ENCODE results near the gene FHL2.

DNA sequence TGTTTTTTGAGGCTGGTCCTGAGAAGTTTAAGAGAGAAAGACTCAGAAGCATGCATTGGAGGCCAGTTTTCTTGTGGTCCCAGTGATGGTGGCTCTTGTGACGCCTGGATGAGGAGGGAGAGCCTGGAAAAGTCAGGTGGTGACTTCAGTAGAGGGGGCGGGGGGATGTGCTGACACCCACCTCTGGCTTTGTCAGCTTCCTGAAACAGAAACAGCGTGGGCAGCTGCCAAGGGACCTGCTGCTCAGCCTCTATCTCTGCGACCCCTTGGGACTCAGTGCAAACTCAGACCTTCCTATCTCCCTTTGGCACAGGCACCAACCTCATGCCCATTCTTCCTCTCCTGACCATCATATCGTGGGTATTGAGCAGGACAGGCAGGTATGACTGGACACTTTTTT is 75.7 kb downstream of the FHL2 start:
- TF ChIP-seq, protein P1, sequence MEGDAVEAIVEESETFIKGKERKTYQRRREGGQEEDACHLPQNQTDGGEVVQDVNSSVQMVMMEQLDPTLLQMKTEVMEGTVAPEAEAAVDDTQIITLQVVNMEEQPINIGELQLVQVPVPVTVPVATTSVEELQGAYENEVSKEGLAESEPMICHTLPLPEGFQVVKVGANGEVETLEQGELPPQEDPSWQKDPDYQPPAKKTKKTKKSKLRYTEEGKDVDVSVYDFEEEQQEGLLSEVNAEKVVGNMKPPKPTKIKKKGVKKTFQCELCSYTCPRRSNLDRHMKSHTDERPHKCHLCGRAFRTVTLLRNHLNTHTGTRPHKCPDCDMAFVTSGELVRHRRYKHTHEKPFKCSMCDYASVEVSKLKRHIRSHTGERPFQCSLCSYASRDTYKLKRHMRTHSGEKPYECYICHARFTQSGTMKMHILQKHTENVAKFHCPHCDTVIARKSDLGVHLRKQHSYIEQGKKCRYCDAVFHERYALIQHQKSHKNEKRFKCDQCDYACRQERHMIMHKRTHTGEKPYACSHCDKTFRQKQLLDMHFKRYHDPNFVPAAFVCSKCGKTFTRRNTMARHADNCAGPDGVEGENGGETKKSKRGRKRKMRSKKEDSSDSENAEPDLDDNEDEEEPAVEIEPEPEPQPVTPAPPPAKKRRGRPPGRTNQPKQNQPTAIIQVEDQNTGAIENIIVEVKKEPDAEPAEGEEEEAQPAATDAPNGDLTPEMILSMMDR (IDR thresholded peaks at IDR 0.05), result no peak
- no peak for TF ChIP-seq EZH2 (IDR thresholded peaks at IDR 0.05; ENCODE audit: borderline replicate concordance, insufficient read depth, low read depth, low read length, poor library complexity, severe bottlenecking)

Measured in B cell (primary cell).